Myocyte (in vitro differentiated cells): ENCODE results near the gene SPNS1. TPM values are rescaled to one million over a fixed set of nuclear protein-coding genes. Genes with fewer than 3 reads are reported as not detected.
"Not testable (repeated sequence)": the region's sequence is repeated elsewhere in the genome, so short reads cannot be mapped to it uniquely, and the experiment has no call there.

ENCODE experiments used
- DNase-seq: peaks from one replicate; pipeline ENCODE4 v3.0.0-alpha.2; 2012; ENCODE audit warnings: low read depth
- total RNA-seq: library from RNA; depleted of rRNA; stranded (reverse); fragments of >200 nt; gene quantifications from 2 replicates; pipeline ENCODE4 v1.2.3, GENCODE V29; 2014

Gene SPNS1
- total RNA-seq, 1 donor from 2014 or later, result 37.6 TPM

DNA sequence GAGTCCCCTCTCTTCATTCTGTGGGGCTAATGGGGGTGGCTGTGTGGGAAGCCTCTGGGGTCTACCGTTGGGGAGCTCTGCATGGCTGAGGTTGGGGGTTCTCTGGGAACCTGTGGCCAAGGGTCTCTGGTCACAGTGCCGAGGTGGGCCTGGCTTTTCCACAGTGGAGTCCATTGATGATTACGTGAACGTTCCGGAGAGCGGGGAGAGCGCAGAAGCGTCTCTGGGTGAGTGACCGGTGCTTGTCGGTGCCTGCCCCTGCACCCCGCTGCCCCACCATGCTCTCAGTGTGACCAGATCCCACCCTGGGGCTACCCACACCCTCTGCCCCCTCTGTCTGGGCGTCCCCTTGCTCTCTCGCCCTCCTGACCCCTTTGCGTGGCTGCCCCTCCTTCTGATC is 14.8 kb downstream of the SPNS1 start:
- DNase-seq, result no peak

DNA sequence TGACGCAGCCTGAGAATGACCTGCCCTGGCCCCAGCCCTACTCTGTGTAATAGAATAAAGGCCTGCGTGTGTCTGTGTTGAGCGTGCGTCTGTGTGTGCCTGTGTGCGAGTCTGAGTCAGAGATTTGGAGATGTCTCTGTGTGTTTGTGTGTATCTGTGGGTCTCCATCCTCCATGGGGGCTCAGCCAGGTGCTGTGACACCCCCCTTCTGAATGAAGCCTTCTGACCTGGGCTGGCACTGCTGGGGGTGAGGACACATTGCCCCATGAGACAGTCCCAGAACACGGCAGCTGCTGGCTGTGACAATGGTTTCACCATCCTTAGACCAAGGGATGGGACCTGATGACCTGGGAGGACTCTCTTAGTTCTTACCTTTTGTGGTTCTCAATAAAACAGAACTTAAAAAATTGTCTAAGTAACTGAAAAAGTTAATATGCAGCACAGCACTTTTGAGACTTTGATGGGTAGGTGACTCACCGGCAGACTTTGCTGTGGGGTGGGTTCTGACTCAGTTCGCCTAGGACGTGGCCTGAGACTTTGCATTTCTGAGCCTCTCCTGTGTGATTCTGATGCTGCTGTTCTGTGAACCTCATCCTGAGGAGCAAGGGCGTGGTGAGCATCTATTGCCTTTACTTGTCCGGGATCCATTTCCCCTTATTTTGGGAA is 15.9 kb downstream of the SPNS1 start:
- no peak for DNase-seq

DNA sequence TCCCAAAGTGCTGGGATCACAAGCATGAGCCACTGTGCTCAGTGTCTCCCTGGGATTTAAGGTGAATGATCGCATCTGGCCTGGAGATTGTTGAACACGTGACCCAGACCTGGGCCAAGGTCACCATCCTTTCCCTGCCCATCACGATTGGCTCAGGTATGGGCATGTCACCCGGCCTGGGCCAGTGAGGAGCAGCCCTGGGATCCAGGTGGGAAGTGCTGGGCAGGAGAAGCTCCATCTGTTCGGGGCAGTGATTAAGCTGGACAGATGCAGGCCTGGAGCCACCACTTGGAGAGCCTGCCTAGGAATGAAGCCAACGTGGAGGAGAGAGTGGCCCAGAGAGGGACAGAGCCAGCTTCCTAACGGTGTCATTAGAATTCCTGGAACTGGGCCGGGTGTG is 17.1 kb downstream of the SPNS1 start:
- DNase-seq, result no peak

DNA sequence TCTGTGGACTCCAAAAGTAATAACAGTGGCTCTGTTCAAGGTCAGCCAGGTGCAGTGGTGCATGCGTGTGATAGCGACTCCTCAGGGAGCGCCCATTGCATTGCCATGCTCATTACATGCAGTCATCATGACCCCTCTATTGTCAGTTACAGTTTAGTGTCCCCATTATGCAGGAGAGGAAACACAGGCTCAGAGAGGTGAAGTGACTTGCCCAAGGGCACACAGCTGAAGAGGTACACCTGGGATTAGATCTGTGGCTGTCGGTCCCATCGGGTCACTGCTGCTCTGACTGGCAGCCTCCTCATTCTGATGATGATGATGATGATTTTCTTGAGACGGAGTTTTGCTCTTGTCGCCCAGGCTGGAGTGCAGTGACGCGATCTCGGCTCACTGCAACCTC is 17.9 kb downstream of the SPNS1 start:
- no peak for DNase-seq

DNA sequence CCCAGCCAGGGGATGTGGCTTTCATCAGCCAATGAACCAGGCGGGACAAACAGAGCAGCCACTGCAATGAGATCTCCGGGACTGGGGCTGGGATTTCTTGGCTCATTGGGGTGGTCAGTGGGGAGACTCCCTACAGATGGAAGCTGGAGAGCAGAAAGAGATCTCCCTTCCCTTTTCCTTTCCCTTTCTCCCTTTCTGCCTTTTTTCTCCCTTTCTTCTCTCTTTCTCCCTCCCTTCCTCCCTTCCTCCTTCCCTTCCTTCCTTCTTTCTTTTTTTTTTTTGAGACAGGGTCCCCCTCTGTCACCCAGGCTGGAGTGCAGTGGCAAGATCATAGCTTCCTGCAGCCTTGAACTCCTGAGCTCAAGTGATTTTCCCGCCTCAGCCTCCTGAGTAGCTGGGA is 24.3 kb downstream of the SPNS1 start:
- DNase-seq, result no peak

DNA sequence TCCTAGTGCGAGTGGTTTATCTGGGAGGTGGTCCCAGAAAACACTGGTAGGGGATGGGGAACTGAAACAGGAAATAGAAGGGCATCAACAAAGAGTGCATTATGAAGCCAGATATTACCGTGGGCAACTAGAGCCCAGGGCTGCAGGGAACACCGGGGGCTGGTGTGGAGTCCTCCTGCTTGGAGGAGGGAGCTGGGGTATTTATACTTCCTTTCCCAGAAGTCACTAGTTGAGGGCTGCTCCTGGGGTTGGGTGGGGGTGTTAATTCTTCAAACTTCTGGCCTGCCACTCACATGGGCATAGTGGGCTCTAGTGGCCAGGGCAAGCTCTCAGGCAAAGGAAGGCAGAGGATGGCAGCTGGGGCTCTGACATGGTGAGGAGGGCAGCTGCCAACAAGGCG is 25.0 kb downstream of the SPNS1 start:
- peak; percentile 19 for DNase-seq

DNA sequence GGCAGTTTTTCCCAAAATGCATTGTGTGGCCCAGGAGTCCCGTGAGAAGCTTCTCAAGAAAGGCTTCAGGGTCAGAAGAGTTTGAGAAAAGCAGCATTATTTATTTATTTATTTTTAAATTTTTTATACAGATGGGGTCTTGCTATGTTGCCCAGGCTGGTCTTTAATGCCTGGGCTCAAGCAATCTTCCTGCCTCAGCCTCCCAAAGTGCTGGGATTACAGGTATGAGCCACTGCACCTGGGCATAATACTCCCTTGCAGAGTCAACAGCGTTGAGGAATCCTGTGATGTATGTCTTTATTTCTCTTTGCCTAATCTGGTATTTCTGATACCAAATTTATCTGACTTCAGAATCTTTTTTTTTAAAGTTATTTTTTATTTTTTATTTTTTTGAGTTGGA is 25.4 kb downstream of the SPNS1 start:
- DNase-seq, result no peak

DNA sequence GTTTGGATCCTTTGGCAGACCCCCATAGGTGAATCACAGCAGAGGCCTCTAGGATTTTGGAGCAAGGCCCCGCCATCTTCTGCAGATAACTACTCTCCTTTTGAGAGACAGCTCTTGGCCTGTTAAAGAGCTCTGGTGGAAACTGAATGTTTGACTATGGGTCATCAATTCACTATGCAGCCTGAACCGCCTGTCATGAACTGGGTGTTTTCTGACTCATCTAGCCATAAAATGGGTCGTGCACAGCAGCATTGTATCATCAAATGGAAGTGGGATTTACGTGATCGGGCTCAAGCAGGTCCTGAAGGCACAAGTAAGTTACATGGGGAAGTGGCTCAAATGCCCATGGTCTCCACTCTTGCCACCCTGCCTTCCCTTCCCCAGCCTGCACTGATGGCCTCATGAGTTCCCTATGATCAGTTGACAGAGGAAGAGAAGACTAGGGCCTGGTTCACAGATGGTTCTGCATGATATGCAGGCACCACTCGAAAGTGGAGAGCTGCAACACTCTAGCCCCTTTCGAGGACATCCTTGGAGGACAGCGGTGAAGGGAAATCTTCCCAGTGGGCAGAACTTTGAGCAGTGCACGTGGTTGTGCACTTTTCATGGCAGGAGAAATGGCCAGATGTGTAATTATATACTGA is 30.0 kb downstream of the SPNS1 start:
- DNase-seq, result not testable (repeated sequence)

DNA sequence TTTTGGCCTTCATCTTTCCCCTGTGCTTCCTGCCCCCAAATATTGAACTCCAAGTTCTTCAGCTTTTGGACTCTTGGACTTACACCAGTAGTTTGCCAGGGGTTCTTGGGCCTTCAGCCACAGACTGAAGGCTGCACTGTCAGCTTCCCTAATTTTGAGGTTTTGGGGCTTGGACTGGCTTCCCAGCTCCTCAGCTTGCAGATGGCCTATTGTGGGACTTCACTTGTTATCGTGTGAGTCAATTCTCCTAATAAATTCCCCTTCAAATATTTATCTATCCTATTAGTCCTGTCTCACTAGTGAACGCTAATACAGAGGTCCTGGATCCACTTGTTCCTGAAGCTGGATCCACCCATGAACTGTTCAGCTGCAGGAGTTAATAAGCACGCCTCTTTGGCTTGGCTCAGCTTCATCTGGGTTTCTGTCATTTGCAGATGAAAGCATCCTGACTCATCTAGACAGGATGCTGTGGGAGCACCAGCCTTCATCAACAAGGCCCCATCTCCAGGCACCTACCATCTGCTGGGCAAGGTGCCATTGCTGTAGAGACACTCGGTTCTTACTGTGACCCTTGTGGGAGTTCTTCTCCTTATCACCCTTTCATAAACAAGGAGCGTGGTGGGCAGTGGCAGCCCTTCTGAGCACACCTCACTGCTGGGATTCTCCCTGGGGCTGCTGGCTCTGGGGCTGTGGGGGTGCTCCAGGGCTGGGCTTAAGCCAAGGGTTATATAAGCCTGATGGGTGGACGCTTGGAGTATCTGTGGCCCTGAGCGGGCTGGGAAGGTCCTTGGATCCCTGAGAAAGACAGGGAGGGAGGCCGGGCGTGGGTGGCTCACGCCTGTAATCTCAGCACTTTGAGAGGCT is 33.4 kb downstream of the SPNS1 start:
- DNase-seq, result peak; percentile 20

DNA sequence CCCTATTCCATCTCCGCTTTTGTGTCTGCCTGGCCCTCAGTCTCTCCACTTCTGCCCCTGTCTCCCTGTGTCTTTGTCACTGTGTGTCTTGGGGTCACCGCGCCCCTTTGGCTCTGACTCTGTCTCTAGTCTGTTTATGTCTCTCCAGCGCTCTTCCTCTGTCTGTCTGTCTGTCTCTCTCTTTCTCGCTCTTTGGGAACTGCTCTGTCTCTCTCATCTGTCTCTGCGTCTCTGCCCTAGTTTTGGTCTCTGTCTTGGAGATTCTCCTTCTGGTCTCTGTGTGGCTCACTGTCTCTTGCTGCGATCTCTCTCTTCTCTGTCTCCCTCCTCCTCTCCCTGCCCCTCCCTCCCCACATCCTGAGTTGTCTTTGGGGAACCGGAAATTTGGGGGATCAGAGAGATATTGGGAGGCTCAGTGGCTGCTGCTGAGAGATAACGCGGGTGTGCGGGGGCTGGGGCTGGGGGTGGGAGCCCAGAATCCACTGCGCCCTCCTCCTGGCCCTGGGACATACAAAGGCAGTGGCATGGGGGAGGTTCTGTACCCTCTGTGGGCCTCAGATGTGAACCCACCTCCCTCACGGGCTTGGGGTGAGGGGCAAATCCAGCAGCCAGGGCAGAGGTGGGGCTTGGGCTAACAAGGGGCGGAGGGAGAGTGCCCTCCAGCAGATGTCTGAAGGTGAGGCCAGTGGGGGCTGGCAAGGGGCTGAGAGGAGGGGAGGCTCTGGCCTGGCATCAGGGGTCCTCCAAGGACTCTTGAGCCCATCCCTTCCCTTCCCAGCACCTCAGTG is 34.7 kb downstream of the SPNS1 start:
- DNase-seq, result no peak

DNA sequence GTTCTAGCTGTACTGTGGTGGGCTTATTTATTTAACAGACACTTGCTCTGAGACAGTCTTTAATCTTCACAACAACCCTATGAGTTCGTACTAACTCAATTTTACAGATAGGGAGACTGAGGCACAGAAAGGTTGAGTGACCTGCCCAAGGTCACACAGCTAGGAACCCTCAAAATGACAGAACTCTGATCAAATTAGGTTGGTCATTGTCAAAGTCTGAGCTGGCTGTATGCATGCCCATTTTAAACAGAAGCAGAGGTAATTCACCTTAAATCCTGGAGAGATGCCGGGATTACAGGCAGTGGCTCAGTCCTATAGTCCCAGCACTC is 35.2 kb downstream of the SPNS1 start:
- DNase-seq, result no peak

DNA sequence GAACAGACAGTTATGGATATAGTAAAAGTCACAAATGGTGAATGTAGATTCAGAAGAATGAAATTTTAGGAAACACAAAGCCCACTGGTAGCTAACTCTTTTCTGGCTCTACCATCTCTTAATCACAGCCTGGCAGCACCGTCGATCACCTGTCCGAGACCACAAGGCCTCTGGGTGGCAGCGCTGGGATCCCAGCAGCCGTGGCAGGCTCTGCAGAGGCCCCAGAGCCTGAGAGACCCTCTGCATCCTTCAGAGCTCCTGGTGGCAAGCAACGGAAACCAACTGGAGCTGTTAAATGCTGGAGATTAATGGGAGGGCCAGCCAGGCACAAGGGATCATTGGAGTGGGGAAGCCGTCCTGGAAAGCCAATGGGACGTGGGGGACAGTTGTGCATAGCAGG is 36.5 kb downstream of the SPNS1 start:
- DNase-seq, result no peak

DNA sequence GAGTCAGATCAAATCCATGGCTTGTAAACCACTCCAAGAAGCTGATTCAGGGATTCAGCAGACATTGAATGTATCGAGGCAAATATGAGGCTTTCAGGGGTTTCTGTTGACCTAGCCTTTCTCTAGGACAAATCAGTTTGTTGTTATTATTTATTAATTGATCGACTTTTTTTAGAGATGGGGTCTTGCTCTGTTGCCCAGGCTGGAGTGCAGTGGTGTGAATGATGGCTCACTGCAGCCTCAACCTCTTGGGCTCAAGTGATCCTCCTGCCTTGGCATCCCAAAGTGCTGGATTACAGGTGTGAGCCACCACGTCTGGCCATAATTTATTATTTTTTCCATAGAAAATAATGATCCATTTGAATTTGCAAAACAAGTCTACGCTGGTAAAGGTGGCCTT is 37.3 kb downstream of the SPNS1 start:
- DNase-seq, result no peak

DNA sequence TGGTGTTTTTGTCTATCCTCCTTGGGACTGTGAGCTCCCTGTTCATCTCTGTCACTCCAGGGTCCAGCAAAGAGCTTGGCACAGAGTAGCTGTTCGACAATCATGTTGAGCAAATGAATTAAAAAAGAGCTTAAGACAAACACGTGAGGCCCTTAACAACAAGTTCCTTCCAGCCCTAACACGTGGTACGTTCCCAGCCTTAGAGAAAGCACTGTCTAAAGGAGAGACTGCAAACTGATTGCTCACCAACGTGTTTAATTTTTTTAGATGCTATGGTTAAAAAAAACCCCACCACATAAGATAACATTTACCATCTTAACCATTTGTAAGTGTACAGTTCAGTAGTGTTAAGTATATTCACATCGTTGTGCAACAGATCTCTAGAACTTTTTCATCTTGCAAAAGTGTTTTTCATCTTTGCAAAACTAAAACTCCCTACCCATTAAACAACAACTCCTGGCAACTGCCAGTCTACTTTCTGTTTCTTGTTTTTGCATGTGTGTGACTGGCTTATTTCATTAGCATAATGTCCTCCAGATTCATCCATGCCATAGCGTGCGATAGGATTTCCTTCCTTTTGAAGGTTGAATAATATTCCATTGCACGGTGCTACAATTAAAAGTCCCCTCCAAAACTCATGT is 38.5 kb downstream of the SPNS1 start:
- DNase-seq, result no peak

DNA sequence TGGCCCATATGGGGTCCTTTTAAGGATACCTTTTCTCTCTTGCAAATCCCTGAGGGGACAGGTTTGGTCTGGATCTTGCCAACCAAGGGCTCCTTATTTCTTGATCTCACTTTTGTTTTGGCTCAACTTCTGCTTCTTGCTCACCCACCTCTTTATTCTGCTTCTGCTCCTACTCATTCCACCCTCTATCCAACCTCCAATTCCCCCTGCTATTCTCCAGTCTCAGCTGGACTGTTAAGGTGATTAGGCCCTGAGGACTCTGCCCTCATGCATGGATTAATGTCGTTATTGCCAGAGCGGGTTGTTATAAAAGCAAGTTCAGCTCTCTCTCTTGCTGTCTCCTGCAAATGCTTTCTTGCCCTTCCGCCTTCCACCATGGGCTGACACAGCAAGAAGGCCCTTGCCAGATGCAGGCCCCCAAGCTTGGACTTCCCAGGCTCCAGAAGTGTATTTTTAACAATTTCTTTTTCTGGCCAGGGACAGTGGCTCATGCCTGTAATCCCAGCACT is 40.0 kb downstream of the SPNS1 start:
- no peak for DNase-seq

DNA sequence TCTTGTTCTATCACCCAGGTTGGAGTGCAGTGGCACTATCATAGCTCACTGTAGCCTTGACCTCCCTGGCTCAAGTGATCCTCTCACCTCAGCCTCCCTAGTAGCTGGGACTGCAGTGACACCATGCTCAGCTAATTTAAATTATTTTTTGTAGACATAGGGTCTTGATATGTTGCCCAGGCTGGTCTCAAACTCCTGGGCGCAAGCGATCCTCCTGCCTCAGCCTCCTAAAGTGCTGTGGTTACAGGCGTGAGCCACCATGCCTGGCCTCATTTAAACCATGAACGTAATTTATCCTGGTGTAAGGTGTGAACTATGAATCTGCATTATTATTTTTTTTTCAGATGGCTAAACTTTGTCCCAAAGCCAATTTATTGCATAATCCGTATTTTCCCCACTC is 47.6 kb downstream of the SPNS1 start:
- no peak for DNase-seq

DNA sequence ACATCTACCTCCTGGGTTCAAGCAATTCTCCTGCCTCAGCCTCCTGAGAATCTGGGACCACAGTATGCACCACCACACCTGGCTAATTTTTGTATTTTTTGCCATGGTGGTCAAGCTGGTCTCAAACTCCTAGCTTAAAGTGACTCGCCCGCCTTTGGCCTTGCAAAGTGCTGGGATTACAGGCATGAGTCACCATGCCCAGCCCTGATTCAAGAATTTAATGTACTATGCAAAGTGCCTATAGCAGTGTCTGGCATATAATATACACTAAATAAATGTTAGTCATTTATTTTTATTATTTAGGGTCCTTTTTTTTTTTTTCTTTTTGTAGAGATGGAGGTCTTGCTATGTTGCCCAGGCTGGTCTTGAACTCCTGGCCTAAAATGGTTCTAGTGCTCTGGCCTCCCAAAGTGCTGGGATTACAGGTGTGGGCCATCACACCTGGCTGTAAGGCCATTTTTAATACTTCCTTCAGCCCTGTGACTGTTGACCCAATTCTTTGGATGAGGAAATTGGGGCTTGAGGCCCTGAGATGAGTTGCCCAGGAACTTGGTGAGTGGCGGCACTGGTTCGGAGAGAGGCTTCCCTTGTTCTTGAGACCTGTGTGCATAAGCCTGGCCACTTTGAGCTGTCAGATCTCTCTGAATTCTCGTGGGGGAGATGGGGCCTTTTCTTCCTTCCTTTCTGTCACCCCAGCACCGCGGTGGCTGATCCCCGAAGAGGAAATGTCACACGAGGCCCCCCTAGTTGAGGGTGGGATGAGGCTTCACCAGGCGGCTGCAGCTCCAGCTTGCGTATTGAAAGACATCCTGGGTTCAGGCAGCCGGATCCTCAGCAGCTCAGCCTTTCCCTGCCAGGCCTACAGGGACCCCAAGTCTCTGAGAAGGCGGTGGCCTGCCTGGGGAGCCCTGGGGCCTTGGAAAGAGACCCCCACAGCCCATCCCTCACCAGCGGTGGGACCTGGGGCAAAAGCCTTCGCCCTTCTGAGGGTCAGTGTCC is 49.0 kb downstream of the SPNS1 start:
- no peak for DNase-seq

DNA sequence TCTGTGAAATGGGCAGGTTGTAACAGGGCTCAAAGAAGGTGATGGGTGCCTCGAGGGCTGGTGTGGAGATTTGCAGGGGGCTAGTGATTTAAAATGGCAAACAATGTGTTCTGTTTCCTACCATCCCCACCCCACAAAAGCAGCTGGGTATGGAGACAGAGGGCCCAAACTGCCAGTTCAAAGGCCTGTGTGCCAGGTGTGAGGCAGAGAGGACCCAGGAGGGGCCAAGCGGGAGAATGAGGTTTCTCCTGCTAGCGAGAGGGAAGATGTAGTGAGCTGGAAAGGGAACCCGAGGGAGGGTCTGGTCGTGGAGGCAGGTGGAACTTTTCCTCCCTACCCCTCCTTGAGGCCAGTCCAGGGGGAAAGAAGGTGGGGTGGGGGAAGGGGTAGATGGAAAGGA is 49.7 kb downstream of the SPNS1 start:
- DNase-seq, result no peak

DNA sequence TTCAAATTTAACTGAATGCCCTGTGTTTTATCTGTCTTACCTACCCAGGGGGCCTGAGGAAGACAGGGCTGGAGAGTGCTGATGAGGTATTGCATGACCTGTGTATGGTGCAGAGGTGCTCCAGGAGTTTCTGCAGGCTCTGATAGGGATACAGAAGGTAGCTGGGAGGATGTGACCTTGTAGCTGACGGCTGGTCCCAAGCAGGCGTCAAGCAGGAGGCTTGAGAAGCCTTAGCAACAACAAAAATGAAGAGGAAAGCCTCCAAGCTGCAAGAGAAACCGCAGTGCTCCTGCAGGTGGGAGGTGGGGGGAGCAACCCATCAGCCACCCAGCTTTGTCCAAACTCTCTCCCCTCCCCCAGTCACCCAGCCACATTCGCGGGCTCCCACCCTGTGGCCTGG is 50.6 kb downstream of the SPNS1 start:
- DNase-seq, result no peak

DNA sequence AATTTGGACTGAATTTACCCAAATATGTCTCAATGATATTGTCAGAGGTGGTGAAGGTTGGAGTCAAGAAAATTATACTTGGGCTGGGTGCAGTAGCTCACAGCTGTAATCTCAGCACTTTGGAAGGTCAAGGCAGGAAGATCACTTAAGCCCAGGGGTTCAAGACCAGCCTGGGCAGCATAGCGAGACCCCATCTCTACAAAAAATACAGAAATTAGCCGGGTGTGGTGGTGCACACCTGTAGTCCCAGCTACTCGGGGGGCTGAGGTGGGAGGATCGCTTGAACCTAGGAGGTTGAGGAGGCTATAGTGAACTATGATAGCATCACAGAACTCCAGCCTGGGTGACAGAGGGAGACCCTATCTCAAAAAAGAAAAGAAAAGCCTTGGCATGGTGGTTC is 51.2 kb downstream of the SPNS1 start:
- no peak for DNase-seq
